Ascending aorta (tissue), 2 donors: ENCODE results near the gene ONECUT3. TPM values are rescaled to one million over a fixed set of nuclear protein-coding genes. Genes with fewer than 3 reads are reported as not detected.

Source experiments
- DNase-seq, 2 donors: peaks; one replicate each; pipeline ENCODE4 v3.0.0-alpha.2; 2019; ENCODE audit warnings: low spot score in 2 of 2
- H3K27ac ChIP-seq, 2 donors: fragments of 200-600 bp; sonication (generic); one replicate each; pipeline ENCODE4 v1.5.1; 2016 to 2017; ENCODE audit warnings: mild to moderate bottlenecking in 1 of 2
- H3K27me3 ChIP-seq: fragments of 200-600 bp; sonication (generic); one replicate; pipeline ENCODE4 v1.5.1; 2017
- H3K36me3 ChIP-seq, 2 donors: fragments of 200-600 bp; sonication (generic); one replicate each; pipeline ENCODE4 v1.5.1; 2016
- H3K4me1 ChIP-seq, 2 donors: fragments of 200-600 bp; sonication (generic); one replicate each; pipeline ENCODE4 v1.5.1; 2016 to 2017; ENCODE audit warnings: mild to moderate bottlenecking in 1 of 2
- H3K4me3 ChIP-seq, 2 donors: fragments of 200-600 bp; sonication (generic); one replicate each; pipeline ENCODE4 v1.5.1; 2016 to 2017; ENCODE audit warnings: mild to moderate bottlenecking in 1 of 2
- H3K9me3 ChIP-seq, 2 donors: fragments of 200-600 bp; sonication (generic); one replicate each; pipeline ENCODE4 v1.5.1; 2016
- intact Hi-C: fragments of 100-400 bp; cut with DNase I; formaldehyde crosslinking; loops from one replicate; pipeline ENCODE4 v1.15.1; 2023
- total RNA-seq: library from RNA; depleted of rRNA; stranded (reverse); fragments of >200 nt; gene quantifications from one replicate; pipeline ENCODE4 v1.1.0, GENCODE V29; 2016
- TF ChIP-seq, protein P1 (sequence below), 3 experiments: fragments of 200-600 bp in 2 of 3; fragments of 450-650 bp in 1 of 3; sonication (generic) in 2 of 3; IDR thresholded peaks; one replicate each; pipeline ENCODE4 v1.5.1; 2016 to 2019; ENCODE audit warnings: antibody characterized with exemption in 3 of 3, mild to moderate bottlenecking in 1 of 3, moderate library complexity in 1 of 3

ONECUT3 gene
- total RNA-seq, 1 donor from 2014 or later, result not detected

DNA sequence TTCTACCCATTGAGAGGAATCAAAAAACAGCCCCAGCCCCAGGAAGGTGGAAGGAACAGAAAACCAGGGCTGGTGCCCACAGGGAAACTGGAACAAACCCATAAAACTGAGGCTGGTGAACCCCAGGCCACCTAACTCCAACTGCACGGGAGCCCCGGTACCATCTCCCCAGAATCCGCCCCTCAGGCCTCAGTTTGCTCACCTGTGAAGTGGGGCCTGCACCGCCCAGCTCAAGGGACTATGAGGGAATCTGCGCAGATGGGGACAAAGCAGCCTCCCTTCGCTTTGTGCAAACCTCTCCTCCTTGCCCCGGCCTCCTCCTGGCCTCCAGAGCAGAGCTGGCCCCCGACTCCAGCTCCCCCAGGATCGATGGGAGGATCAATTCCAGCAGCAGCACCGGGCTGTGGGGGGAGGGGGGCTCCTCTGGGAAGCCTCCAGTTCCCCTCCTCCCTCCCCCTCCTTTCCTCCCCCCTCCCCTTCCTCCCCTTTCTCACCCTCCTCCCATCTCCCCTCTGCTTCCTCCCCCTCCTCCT lies 9.1 kb upstream of the ONECUT3 start:
- Histone ChIP-seq H3K27ac (no peak overlapping the region), H3K4me1 (peaks cover under 1 to 13% of the 10 kb centered on the region in 2 donors), H3K4me3 (no peak overlapping the region), H3K27me3 (peaks cover 25% of the 10 kb centered on the region), H3K36me3 (no peaks in the 10 kb centered on the region), H3K9me3 (no peaks in the 10 kb centered on the region)
- intact Hi-C loops, result no loop called here
- DNase-seq, result no peak
- TF ChIP-seq, protein P1, sequence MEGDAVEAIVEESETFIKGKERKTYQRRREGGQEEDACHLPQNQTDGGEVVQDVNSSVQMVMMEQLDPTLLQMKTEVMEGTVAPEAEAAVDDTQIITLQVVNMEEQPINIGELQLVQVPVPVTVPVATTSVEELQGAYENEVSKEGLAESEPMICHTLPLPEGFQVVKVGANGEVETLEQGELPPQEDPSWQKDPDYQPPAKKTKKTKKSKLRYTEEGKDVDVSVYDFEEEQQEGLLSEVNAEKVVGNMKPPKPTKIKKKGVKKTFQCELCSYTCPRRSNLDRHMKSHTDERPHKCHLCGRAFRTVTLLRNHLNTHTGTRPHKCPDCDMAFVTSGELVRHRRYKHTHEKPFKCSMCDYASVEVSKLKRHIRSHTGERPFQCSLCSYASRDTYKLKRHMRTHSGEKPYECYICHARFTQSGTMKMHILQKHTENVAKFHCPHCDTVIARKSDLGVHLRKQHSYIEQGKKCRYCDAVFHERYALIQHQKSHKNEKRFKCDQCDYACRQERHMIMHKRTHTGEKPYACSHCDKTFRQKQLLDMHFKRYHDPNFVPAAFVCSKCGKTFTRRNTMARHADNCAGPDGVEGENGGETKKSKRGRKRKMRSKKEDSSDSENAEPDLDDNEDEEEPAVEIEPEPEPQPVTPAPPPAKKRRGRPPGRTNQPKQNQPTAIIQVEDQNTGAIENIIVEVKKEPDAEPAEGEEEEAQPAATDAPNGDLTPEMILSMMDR (IDR thresholded peaks at IDR 0.05), result no peak

DNA sequence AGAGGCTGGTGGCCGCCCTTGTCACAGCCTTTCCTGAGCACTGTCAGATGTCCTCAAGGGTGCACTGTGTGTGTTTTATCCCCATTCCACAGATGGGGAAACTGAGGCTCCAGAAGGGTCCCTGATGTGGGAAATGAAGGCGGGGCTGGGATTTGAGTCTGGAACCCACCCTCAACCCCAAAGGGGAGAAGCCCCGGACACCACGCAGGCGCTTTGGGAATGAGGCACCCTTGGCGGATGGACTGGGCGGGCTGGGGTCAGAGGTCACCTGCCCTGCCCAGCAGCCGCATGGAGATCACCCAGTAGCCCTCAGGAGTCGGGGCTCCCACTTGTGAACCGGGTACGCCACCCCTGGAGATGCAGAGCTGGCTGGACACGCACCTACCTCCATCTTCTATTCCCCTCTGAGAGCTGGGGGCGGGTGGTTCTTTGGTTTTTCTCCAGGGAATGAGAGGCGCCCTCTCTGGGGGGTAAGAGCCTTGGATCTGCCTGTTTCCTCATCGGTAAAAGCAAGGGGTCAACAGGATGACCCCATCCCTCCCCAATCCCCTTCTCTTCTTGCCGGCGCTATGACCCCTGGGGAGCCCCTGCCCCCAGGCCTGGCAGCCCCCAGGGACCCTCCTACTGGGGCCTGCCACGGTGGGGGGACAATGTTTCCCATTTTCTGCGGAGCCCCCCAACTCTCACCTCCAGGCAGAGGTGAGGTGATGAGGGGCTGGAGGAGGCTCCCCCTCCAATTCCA lies 8.3 kb upstream of the ONECUT3 start:
- Histone ChIP-seq H3K27ac (no peak overlapping the region), H3K4me3 (no peak overlapping the region), H3K9me3 (no peaks in the 10 kb centered on the region), H3K27me3 (peaks cover 33% of the 10 kb centered on the region), H3K4me1 (peaks cover 8 to 18% of the 10 kb centered on the region in 2 donors), H3K36me3 (no peaks in the 10 kb centered on the region)
- intact Hi-C loops, result no loop called here
- TF ChIP-seq, protein P1 (IDR thresholded peaks at IDR 0.05), result no peak
- no peak for DNase-seq

DNA sequence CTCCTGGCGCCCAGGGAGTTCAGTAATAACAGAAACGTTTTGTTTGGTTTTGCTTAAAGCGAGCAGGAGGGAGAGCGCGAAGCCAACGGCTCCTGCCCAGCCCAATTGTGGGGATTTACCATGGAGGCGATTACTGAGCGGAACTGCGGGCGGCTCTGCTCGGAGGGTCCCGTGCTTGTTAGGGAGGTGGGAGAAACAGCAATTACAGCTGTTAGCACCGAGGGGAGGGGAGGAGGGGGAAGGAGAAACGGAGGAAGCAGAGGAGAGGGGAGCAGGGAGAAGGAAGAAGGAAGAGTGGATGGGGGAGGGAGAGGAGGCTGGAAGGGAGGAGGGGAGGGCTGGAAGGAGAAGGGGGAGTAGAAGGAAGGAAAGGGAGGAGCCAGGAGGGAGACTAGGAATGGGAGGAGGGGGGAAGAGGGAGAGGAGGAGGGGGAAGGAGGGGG lies 7.7 kb upstream of the ONECUT3 start:
- Histone ChIP-seq H3K4me1 (peaks cover 9 to 22% of the 10 kb centered on the region in 2 donors), H3K27me3 (peaks cover 39% of the 10 kb centered on the region), H3K36me3 (no peaks in the 10 kb centered on the region), H3K4me3 (no peak overlapping the region), H3K9me3 (no peaks in the 10 kb centered on the region), H3K27ac (no peak overlapping the region)
- no peak for DNase-seq
- TF ChIP-seq, protein P1 (IDR thresholded peaks at IDR 0.05), result no peak
- intact Hi-C loops, result no loop called here

DNA sequence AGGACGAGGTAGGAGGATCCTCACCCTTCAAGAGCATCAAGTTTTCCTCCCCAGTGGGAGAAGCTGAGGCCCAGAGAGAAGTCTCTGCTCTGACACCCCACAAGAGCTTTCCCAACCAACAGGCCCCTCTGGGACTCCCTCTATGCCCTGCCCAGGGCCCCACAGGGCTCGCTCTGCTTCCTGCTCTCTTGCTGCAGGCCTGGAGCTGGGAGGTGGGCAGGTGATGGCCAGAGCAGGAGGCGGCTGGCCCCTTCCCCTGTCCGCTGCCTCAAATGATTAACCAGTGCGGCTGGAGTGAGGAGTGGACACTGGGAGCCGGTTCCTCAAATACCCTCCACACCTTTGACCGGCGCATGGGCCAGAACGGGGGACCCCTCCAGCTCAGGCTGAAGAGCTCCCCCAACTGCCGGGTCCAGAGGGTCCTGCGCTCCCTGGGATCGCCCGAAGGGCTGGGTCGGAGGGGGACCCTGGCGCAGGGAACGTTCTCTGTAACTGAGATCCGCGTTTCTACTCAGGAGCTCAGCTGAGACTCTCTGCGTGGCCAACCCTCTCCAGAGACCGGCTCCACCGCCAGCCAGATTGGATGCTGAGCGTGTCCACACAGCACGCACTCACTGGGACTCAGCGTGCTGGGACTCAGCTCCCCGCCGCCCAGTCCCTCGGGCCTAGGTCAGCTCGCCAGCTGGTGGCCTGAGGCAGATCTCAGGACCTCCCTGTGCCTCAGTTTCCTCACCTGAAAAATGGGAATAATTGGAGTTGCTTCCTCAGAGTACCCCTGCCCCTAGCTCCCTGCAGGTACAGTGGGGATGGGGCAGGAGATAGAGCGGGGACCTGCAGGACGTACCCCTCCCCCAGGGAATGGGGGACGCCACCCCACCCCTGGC lies 6.7 kb upstream of the ONECUT3 start:
- intact Hi-C loops, result no loop called here

More for the DNA sequence above, 6.7 kb upstream of the ONECUT3 start:
- TF ChIP-seq, protein P1 (IDR thresholded peaks at IDR 0.05), result no peak
- Histone ChIP-seq H3K4me1 (peaks cover 9 to 22% of the 10 kb centered on the region in 2 donors), H3K27ac (no peak overlapping the region), H3K27me3 (peaks cover 39% of the 10 kb centered on the region), H3K9me3 (no peaks in the 10 kb centered on the region), H3K36me3 (no peaks in the 10 kb centered on the region), H3K4me3 (no peak overlapping the region)
- no peak for DNase-seq
